Measurements from ENCODE around the gene OR52B6. TPM values are rescaled to one million over a fixed set of nuclear protein-coding genes. Genes with fewer than 3 reads are reported as not detected.

The OR52B6 gene, protein sequence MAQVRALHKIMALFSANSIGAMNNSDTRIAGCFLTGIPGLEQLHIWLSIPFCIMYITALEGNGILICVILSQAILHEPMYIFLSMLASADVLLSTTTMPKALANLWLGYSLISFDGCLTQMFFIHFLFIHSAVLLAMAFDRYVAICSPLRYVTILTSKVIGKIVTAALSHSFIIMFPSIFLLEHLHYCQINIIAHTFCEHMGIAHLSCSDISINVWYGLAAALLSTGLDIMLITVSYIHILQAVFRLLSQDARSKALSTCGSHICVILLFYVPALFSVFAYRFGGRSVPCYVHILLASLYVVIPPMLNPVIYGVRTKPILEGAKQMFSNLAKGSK
- under 1 TPM in 1 of 4 donors, not detected in 3; 0.04 TPM for polyA plus RNA-seq
- long read RNA-seq, donor 1, result 0 reads
- long read RNA-seq, donor 2, result 0 reads
- long read RNA-seq, donor 3, result 0 reads
- long read RNA-seq, donor 4, result 0 reads
- long read RNA-seq, donor 5, result 0 reads
- long read RNA-seq, donor 6, result 0 reads
- long read RNA-seq, donor 7, result 0 reads
- long read RNA-seq, donor 8, result 0 reads
- long read RNA-seq, donor 9, result 0 reads
- long read RNA-seq, donor 10, result 0 reads

DNA sequence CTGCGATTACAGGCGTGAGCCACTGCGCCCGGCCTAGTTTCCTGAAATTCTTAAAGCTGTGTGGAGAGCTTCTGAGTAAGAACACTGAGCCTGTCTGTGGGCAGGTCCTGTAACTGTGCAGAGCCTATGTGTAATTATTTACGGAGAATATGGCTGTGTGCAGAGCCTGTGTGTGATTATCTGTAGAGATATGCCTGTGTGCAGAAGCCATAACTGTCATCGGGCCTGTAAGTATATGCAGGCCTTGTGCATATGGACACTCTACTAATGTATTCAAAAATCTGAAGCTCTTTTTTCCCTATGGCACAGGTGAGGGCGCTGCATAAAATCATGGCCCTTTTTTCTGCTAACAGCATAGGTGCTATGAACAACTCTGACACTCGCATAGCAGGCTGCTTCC, at the start of gene OR52B6:
OR52B6 (plus strand) TSS at position 301 of the 400 bp plus-strand sequence; CDS start at position 301, 0 bp downstream.
- no peaks in the 10 kb centered on the region for H3K9me3 ChIP-seq (ENCODE audit: control insufficient read depth in 2 of 2, insufficient read depth in 1 of 2, low read depth in 1 of 2, low read length in 1 of 2)
- no peak within 1 kb of the TSS for H3K4me3 ChIP-seq (ENCODE audit: low read depth in 1 of 3, low read length in 3 of 3)
- WGBS, 3 donors, result 85 to 93% (median 90%) methylated on average over 8 of the region's 8 CpGs
- no peaks in the 10 kb centered on the region for H3K4me1 ChIP-seq (ENCODE audit: control insufficient read depth in 3 of 3, insufficient read depth in 2 of 3, low read depth in 1 of 3, low read length in 2 of 3)
- no peaks in the 10 kb centered on the region for H3K27me3 ChIP-seq (ENCODE audit: control insufficient read depth in 3 of 3, insufficient read depth in 3 of 3, low read length in 3 of 3)
- FAIRE-seq (no peak), DNase-seq (no peak)
- no peak within 1 kb of the TSS for H3K27ac ChIP-seq (ENCODE audit: low read depth in 1 of 3, low read length in 2 of 3)
- no peaks in the 10 kb centered on the region for H3K36me3 ChIP-seq (ENCODE audit: control insufficient read depth in 3 of 3, insufficient read depth in 2 of 3, low read depth in 1 of 3, low read length in 3 of 3)

DNA sequence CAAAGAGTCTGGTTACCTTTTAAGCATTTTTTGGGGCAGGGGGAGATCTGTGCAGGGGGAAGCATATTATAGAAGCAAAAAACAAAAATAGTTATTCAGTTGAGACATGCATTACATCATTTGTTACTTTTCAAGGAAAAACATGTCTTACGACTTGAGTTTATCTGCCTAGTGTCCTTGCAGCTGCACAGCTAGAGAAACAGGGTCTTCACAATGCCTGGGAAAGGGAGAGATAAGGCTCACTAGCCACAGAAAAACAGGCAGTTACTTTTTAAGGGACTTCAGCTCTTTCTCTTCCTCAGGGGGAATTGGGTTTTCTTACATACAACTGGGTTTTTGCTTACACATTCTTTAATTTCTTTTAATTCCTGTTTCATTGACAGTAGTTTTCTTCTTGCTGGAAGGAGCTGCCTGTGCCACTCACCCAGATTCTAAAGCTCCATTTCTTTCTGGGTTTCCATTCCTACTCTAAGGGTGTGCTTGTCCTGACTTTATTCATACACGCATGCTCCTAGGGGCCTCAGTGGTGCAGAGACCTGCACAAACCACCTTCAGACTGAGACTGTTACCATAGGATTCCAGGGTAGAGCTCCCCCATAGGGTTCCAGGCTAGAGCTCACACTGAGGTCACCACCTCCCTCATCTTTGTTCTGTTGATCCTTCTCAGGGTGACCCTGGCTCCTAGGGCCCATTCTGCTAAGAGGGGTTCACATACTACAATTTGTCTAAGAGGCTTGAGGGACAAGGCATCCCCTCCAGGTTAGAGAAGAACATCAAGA, 49.4 kb upstream of the OR52B6 start:
- Histone ChIP-seq H3K9me3 (ENCODE audit: control insufficient read depth in 2 of 2, insufficient read depth in 1 of 2, low read depth in 1 of 2, low read length in 1 of 2) (no peaks in the 10 kb centered on the region), H3K27me3 (ENCODE audit: control insufficient read depth in 3 of 3, insufficient read depth in 3 of 3, low read length in 3 of 3) (peaks cover 0 to 2% (median 0%) of the 10 kb centered on the region in 3 donors), H3K4me3 (ENCODE audit: low read depth in 1 of 3, low read length in 3 of 3) (no peak overlapping the region), H3K27ac (ENCODE audit: low read depth in 1 of 3, low read length in 2 of 3) (no peak overlapping the region), H3K4me1 (ENCODE audit: control insufficient read depth in 3 of 3, insufficient read depth in 2 of 3, low read depth in 1 of 3, low read length in 2 of 3) (no peaks in the 10 kb centered on the region), H3K36me3 (ENCODE audit: control insufficient read depth in 3 of 3, insufficient read depth in 2 of 3, low read depth in 1 of 3, low read length in 3 of 3) (no peaks in the 10 kb centered on the region)
- no peak for DNase-seq
- no peak for FAIRE-seq
- WGBS, 3 donors, result 70 to 77% (median 75%) methylated on average over 2 of the region's 2 CpGs

DNA sequence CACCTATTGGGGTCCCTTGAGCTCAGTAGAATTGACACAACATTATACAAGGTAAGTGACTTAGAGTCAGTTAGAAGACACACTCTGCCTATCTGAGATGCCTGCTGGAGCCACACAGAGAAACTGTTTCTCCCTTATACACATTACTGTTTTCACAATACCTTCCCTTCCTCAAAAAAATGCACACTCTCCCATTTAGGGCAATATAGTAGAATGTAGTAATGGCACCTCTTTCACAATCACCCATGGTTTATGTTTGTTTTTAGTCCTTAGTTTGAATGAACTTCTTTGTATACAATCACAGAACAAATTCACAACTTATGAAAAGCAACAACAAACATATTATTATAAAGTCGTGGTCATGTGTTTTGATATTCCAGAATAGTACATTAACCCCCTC, 46.6 kb upstream of the OR52B6 start:
- H3K4me3 ChIP-seq (ENCODE audit: low read depth in 1 of 3, low read length in 3 of 3), result no peak overlapping the region
- WGBS, 3 donors, result 63 to 66% (median 65%) methylated on average over 1 of the region's 1 CpG
- H3K36me3 ChIP-seq (ENCODE audit: control insufficient read depth in 3 of 3, insufficient read depth in 2 of 3, low read depth in 1 of 3, low read length in 3 of 3), result no peaks in the 10 kb centered on the region
- no peaks in the 10 kb centered on the region for H3K9me3 ChIP-seq (ENCODE audit: control insufficient read depth in 2 of 2, insufficient read depth in 1 of 2, low read depth in 1 of 2, low read length in 1 of 2)
- no peaks in the 10 kb centered on the region for H3K4me1 ChIP-seq (ENCODE audit: control insufficient read depth in 3 of 3, insufficient read depth in 2 of 3, low read depth in 1 of 3, low read length in 2 of 3)
- FAIRE-seq (no peak), DNase-seq (no peak)
- no peak overlapping the region for H3K27ac ChIP-seq (ENCODE audit: low read depth in 1 of 3, low read length in 2 of 3)
- no peaks in the 10 kb centered on the region for H3K27me3 ChIP-seq (ENCODE audit: control insufficient read depth in 3 of 3, insufficient read depth in 3 of 3, low read length in 3 of 3)

DNA sequence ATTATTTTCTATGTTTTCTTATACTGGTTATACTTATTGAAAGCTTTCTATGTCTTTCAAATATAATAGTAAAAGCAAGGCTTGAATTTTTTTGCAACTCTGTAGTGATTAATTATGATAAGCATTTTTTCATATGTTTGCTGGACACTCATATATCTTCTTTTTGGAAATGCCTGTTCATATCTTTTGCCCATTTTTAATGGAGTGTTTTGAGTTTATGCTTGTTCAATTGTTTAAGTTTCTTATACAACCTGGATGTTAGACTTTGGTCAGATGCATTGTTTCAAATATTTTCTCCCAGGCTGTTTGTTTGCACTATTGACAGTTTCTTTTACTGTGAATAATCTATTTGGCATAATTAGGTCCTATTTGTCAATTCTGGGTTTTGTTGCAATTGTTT, 44.2 kb upstream of the OR52B6 start:
- Histone ChIP-seq H3K9me3 (ENCODE audit: control insufficient read depth in 2 of 2, insufficient read depth in 1 of 2, low read depth in 1 of 2, low read length in 1 of 2) (no peaks in the 10 kb centered on the region), H3K36me3 (ENCODE audit: control insufficient read depth in 3 of 3, insufficient read depth in 2 of 3, low read depth in 1 of 3, low read length in 3 of 3) (no peaks in the 10 kb centered on the region), H3K4me3 (ENCODE audit: low read depth in 1 of 3, low read length in 3 of 3) (no peak overlapping the region), H3K27me3 (ENCODE audit: control insufficient read depth in 3 of 3, insufficient read depth in 3 of 3, low read length in 3 of 3) (no peaks in the 10 kb centered on the region), H3K4me1 (ENCODE audit: control insufficient read depth in 3 of 3, insufficient read depth in 2 of 3, low read depth in 1 of 3, low read length in 2 of 3) (no peaks in the 10 kb centered on the region), H3K27ac (ENCODE audit: low read depth in 1 of 3, low read length in 2 of 3) (no peak overlapping the region)
- FAIRE-seq, result no peak
- no peak for DNase-seq

DNA sequence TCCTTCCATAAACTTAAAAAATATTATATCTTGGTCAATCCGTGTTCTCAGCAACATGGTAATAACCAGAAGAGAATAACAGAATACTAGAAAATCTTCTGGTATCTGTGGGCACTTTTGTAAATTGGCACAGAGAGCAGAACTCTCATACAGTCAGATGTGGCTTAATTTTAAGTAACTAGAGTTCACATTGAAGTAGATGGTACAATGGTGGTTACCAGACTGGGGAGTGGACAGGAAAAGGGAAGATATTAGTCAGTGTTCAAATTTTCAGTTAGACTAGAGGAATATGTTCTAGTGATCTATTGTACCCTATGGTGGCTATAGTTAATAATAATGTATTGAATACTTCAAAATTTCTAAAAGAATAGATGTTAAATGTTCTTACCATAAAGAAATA, 39.2 kb upstream of the OR52B6 start:
- Histone ChIP-seq H3K36me3 (ENCODE audit: control insufficient read depth in 3 of 3, insufficient read depth in 2 of 3, low read depth in 1 of 3, low read length in 3 of 3) (no peaks in the 10 kb centered on the region), H3K27ac (ENCODE audit: low read depth in 1 of 3, low read length in 2 of 3) (no peak overlapping the region), H3K9me3 (ENCODE audit: control insufficient read depth in 2 of 2, insufficient read depth in 1 of 2, low read depth in 1 of 2, low read length in 1 of 2) (no peaks in the 10 kb centered on the region), H3K4me3 (ENCODE audit: low read depth in 1 of 3, low read length in 3 of 3) (no peak overlapping the region), H3K4me1 (ENCODE audit: control insufficient read depth in 3 of 3, insufficient read depth in 2 of 3, low read depth in 1 of 3, low read length in 2 of 3) (no peaks in the 10 kb centered on the region), H3K27me3 (ENCODE audit: control insufficient read depth in 3 of 3, insufficient read depth in 3 of 3, low read length in 3 of 3) (no peaks in the 10 kb centered on the region)
- FAIRE-seq (no peak), DNase-seq (no peak)
- 13 to 26% (median 18%) methylated on average over 1 of the region's 1 CpG for WGBS, 3 donors

DNA sequence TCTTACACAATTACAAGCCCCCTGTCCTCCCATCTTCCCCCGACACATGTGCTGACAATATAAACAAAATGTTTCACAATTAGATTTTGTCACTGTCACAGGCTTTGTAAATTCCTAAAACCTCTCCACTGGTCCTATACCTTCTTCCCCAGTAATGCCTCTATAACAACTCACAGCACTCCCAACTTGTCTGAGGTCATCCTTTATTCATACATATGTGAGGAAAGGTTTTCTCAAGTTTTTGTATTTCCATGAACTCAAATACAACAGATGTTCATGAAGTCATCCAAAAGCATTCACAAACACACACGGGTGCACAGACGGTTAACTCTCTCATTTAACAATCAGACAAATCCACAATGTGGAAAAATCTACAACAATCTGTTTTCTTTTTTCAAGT, 34.2 kb upstream of the OR52B6 start:
- 78 to 93% (median 90%) methylated on average over 3 of the region's 3 CpGs for WGBS, 3 donors
- FAIRE-seq (no peak), DNase-seq (no peak)
- Histone ChIP-seq H3K4me3 (ENCODE audit: low read depth in 1 of 3, low read length in 3 of 3) (no peak overlapping the region), H3K36me3 (ENCODE audit: control insufficient read depth in 3 of 3, insufficient read depth in 2 of 3, low read depth in 1 of 3, low read length in 3 of 3) (no peaks in the 10 kb centered on the region), H3K9me3 (ENCODE audit: control insufficient read depth in 2 of 2, insufficient read depth in 1 of 2, low read depth in 1 of 2, low read length in 1 of 2) (no peaks in the 10 kb centered on the region), H3K27ac (ENCODE audit: low read depth in 1 of 3, low read length in 2 of 3) (no peak overlapping the region), H3K4me1 (ENCODE audit: control insufficient read depth in 3 of 3, insufficient read depth in 2 of 3, low read depth in 1 of 3, low read length in 2 of 3) (no peaks in the 10 kb centered on the region), H3K27me3 (ENCODE audit: control insufficient read depth in 3 of 3, insufficient read depth in 3 of 3, low read length in 3 of 3) (no peaks in the 10 kb centered on the region)

DNA sequence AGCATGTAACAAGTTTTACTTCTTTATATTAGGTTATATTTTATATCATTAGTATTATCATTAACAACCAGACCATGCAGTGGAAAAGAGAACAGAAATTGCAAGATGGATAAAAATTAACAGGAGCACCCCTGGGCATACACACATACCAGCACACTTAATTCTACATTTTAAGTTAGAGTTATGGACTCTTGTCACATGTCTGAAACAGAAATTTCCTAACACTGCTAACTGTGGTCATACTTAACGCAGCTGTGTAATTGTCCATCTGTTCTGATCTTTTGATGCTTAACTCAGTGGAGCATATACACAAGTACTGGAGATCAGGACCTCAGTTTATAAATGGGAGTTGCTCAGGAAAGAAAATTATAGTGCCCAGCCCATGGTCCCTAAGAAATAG, 32.7 kb upstream of the OR52B6 start:
- Histone ChIP-seq H3K4me1 (ENCODE audit: control insufficient read depth in 3 of 3, insufficient read depth in 2 of 3, low read depth in 1 of 3, low read length in 2 of 3) (no peaks in the 10 kb centered on the region), H3K27me3 (ENCODE audit: control insufficient read depth in 3 of 3, insufficient read depth in 3 of 3, low read length in 3 of 3) (no peaks in the 10 kb centered on the region), H3K36me3 (ENCODE audit: control insufficient read depth in 3 of 3, insufficient read depth in 2 of 3, low read depth in 1 of 3, low read length in 3 of 3) (no peaks in the 10 kb centered on the region), H3K27ac (ENCODE audit: low read depth in 1 of 3, low read length in 2 of 3) (no peak overlapping the region), H3K4me3 (ENCODE audit: low read depth in 1 of 3, low read length in 3 of 3) (no peak overlapping the region), H3K9me3 (ENCODE audit: control insufficient read depth in 2 of 2, insufficient read depth in 1 of 2, low read depth in 1 of 2, low read length in 1 of 2) (no peaks in the 10 kb centered on the region)
- no peak for FAIRE-seq
- DNase-seq, result no peak
- WGBS, 3 donors, result 90 to 100% (median 92%) methylated on average over 1 of the region's 1 CpG

DNA sequence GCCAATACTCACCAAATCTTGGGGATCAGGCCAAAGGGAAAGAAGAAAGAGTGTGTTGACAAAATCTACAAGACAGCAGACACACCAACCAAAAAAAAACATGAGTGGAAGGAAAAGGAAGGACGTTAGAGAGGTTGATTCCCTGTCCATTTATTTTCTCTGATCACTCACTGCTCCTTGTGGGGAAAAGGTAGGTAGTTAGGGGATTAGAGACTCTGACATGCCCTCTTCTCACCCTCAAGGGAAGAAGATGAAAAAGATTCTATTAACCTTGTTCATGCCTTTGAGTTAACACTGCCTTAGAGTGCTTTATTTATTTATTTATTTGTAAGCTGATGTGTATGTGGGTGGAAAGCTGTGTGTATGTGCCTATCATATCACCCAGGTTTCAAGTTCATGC, 32.2 kb upstream of the OR52B6 start, which contains the start of gene OR52H1:
OR52H1 (minus strand) TSS at position 101 of the 400 bp plus-strand sequence. CDS start 3,035 bp downstream, outside the sequence.
- FAIRE-seq (no peak), DNase-seq (no peak)
- Histone ChIP-seq H3K4me1 (ENCODE audit: control insufficient read depth in 3 of 3, insufficient read depth in 2 of 3, low read depth in 1 of 3, low read length in 2 of 3) (no peaks in the 10 kb centered on the region), H3K9me3 (ENCODE audit: control insufficient read depth in 2 of 2, insufficient read depth in 1 of 2, low read depth in 1 of 2, low read length in 1 of 2) (no peaks in the 10 kb centered on the region), H3K36me3 (ENCODE audit: control insufficient read depth in 3 of 3, insufficient read depth in 2 of 3, low read depth in 1 of 3, low read length in 3 of 3) (no peaks in the 10 kb centered on the region), H3K4me3 (ENCODE audit: low read depth in 1 of 3, low read length in 3 of 3) (no peak within 1 kb of the TSS), H3K27me3 (ENCODE audit: control insufficient read depth in 3 of 3, insufficient read depth in 3 of 3, low read length in 3 of 3) (no peaks in the 10 kb centered on the region), H3K27ac (ENCODE audit: low read depth in 1 of 3, low read length in 2 of 3) (no peak within 1 kb of the TSS)
- 45 to 65% (median 50%) methylated on average over 1 of the region's 1 CpG for WGBS, 3 donors
